GM18511 (cell line): ENCODE measurements around the gene CXCL1.

ENCODE experiments used
- ATAC-seq: cut with Tn5 transposase; IDR thresholded peaks from one replicate; pipeline ENCODE4 v1.9.1; 2021; ENCODE audit warnings: mild to moderate bottlenecking, moderate library complexity; ENCODE audit not compliant: unreplicated experiment

Gene CXCL1

GRCh38 chr4:73869130-73870055, at the start of gene CXCL1:
Gene CXCL1 (plus strand): TSS chr4:73869393. CDS start chr4:73869471, 78 bp downstream.
- ATAC-seq: no peak

- no peak for ATAC-seq
Observed at GRCh38 chr4:73821325-73821724, 47.9 kb upstream of the CXCL1 start.

- ATAC-seq: no peak
Observed at GRCh38 chr4:73822389-73822788, 46.8 kb upstream of the CXCL1 start.

- no peak for ATAC-seq
Observed at GRCh38 chr4:73822812-73823504, 46.2 kb upstream of the CXCL1 start.

GRCh38 chr4:73823760-73824159, 45.4 kb upstream of the CXCL1 start:
- no peak for ATAC-seq

- ATAC-seq: no peak
Observed at GRCh38 chr4:73828956-73829355, 40.2 kb upstream of the CXCL1 start.

- ATAC-seq: no peak
Observed at GRCh38 chr4:73831569-73831968, 37.6 kb upstream of the CXCL1 start.

GRCh38 chr4:73832651-73833237, 36.4 kb upstream of the CXCL1 start:
- no peak for ATAC-seq

GRCh38 chr4:73836373-73837279, 32.6 kb upstream of the CXCL1 start, which contains the start of gene CXCL6:
Gene CXCL6 (plus strand): TSS chr4:73836678. CDS start chr4:73836751, 73 bp downstream.
- ATAC-seq: no peak

GRCh38 chr4:73839071-73839470, 30.1 kb upstream of the CXCL1 start:
- ATAC-seq: no peak

GRCh38 chr4:73839715-73840114, 29.5 kb upstream of the CXCL1 start:
- ATAC-seq: no peak

- ATAC-seq: no peak
Observed at GRCh38 chr4:73841243-73841925, 27.8 kb upstream of the CXCL1 start.

GRCh38 chr4:73842696-73843095, 26.5 kb upstream of the CXCL1 start:
- ATAC-seq: no peak

- ATAC-seq: no peak
Observed at GRCh38 chr4:73843369-73843768, 25.8 kb upstream of the CXCL1 start.

- ATAC-seq: no peak
Observed at GRCh38 chr4:73844345-73844744, 24.8 kb upstream of the CXCL1 start.

GRCh38 chr4:73844806-73845205, 24.4 kb upstream of the CXCL1 start:
- ATAC-seq: no peak

- no peak for ATAC-seq
Observed at GRCh38 chr4:73847526-73848182, 21.5 kb upstream of the CXCL1 start.

- no peak for ATAC-seq
Observed at GRCh38 chr4:73848183-73848777, 20.9 kb upstream of the CXCL1 start.
